IgD-negative memory B cell (primary cell): Measurements from ENCODE around the gene EIF1AY. TPM values are rescaled to one million over a fixed set of nuclear protein-coding genes. Genes with fewer than 3 reads are reported as not detected.
"Not testable (repeated sequence)": the region's sequence is repeated elsewhere in the genome, so short reads cannot be mapped to it uniquely, and the experiment has no call there.

Experiments
- H3K27ac Mint-ChIP-seq, 3 donors: one replicate each; pipeline ENCODE4 v1.8.0; 2020 to 2022; ENCODE audit warnings: mild to moderate bottlenecking in 3 of 3, mixed read lengths in 3 of 3, moderate library complexity in 1 of 3
- H3K27me3 Mint-ChIP-seq: one replicate; pipeline ENCODE4 v1.8.0; 2021; ENCODE audit warnings: mixed read lengths
- H3K36me3 Mint-ChIP-seq: one replicate; pipeline ENCODE4 v1.8.0; 2020; ENCODE audit warnings: mild to moderate bottlenecking, mixed read lengths
- H3K4me1 Mint-ChIP-seq, 3 donors: one replicate each; pipeline ENCODE4 v1.8.0; 2020 to 2022; ENCODE audit warnings: mixed read lengths in 3 of 3, mild to moderate bottlenecking in 1 of 3
- H3K4me3 Mint-ChIP-seq, 4 donors: one replicate each; pipeline ENCODE4 v1.8.0; 2020 to 2022; ENCODE audit warnings: mild to moderate bottlenecking in 4 of 4, mixed read lengths in 4 of 4, moderate library complexity in 3 of 4
- H3K9me3 Mint-ChIP-seq, 3 donors: one replicate each; pipeline ENCODE4 v1.8.0; 2020 to 2021; ENCODE audit warnings: mixed read lengths in 3 of 3, mild to moderate bottlenecking in 1 of 3
- polyA plus RNA-seq: library from polyadenylated mRNA; unstranded; fragments of 300-500 nt; fragmentation: Illumina TruSeq; gene quantifications from one replicate; pipeline ENCODE4 v1.2.3, GENCODE V29; 2021

Gene EIF1AY
- polyA plus RNA-seq, result not detected

- Mint-ChIP-seq H3K27ac (no peak within 1 kb of the TSS), H3K36me3 (no peaks in the 10 kb centered on the region), H3K4me1 (no peaks in the 10 kb centered on the region), H3K27me3 (no peaks in the 10 kb centered on the region), H3K9me3 (no peaks in the 10 kb centered on the region), H3K4me3 (no peak within 1 kb of the TSS)
Observed at GRCh38 chrY:20575531-20576121, at the start of gene EIF1AY. Gene EIF1AY (plus strand): TSS chrY:20575776. CDS start chrY:20575872, 96 bp downstream.

- Mint-ChIP-seq H3K27ac (no peak overlapping the region), H3K4me1 (no peaks in the 10 kb centered on the region), H3K36me3 (no peaks in the 10 kb centered on the region), H3K4me3 (no peak overlapping the region), H3K9me3 (no peaks in the 10 kb centered on the region), H3K27me3 (no peaks in the 10 kb centered on the region)
Observed at GRCh38 chrY:20528435-20528834, 47.1 kb upstream of the EIF1AY start.

- H3K4me1 Mint-ChIP-seq, result no peaks in the 10 kb centered on the region
- no peaks in the 10 kb centered on the region for H3K27me3 Mint-ChIP-seq
- H3K27ac Mint-ChIP-seq, result no peak overlapping the region
- H3K9me3 Mint-ChIP-seq, result no peaks in the 10 kb centered on the region
- H3K36me3 Mint-ChIP-seq, result no peaks in the 10 kb centered on the region
- H3K4me3 Mint-ChIP-seq, result no peak overlapping the region
Observed at GRCh38 chrY:20538186-20538585, 37.4 kb upstream of the EIF1AY start.

- no peak overlapping the region for H3K4me3 Mint-ChIP-seq
- H3K4me1 Mint-ChIP-seq, result no peaks in the 10 kb centered on the region
- H3K36me3 Mint-ChIP-seq, result no peaks in the 10 kb centered on the region
- no peaks in the 10 kb centered on the region for H3K27me3 Mint-ChIP-seq
- H3K27ac Mint-ChIP-seq, result no peak overlapping the region
- no peaks in the 10 kb centered on the region for H3K9me3 Mint-ChIP-seq
Observed at GRCh38 chrY:20538933-20539332, 36.6 kb upstream of the EIF1AY start.

GRCh38 chrY:20544451-20544960 is 31.1 kb upstream of the EIF1AY start:
- Mint-ChIP-seq H3K4me3 (no peak overlapping the region), H3K27ac (no peak overlapping the region), H3K36me3 (no peaks in the 10 kb centered on the region), H3K4me1 (no peaks in the 10 kb centered on the region), H3K27me3 (no peaks in the 10 kb centered on the region), H3K9me3 (no peaks in the 10 kb centered on the region)

- Mint-ChIP-seq H3K4me1 (no peaks in the 10 kb centered on the region), H3K9me3 (no peaks in the 10 kb centered on the region), H3K4me3 (no peak overlapping the region), H3K27me3 (no peaks in the 10 kb centered on the region), H3K36me3 (no peaks in the 10 kb centered on the region), H3K27ac (no peak overlapping the region)
Observed at GRCh38 chrY:20546071-20546470, 29.5 kb upstream of the EIF1AY start.

GRCh38 chrY:20549289-20549688 is 26.3 kb upstream of the EIF1AY start:
- Mint-ChIP-seq H3K9me3 (no peaks in the 10 kb centered on the region), H3K36me3 (no peaks in the 10 kb centered on the region), H3K27me3 (no peaks in the 10 kb centered on the region), H3K27ac (no peak overlapping the region), H3K4me3 (no peak overlapping the region), H3K4me1 (no peaks in the 10 kb centered on the region)

- Mint-ChIP-seq H3K4me3 (no peak overlapping the region), H3K27me3 (no peaks in the 10 kb centered on the region), H3K27ac (no peak overlapping the region), H3K9me3 (no peaks in the 10 kb centered on the region), H3K36me3 (no peaks in the 10 kb centered on the region), H3K4me1 (no peaks in the 10 kb centered on the region)
Observed at GRCh38 chrY:20551840-20552239, 23.7 kb upstream of the EIF1AY start.

- H3K4me1 Mint-ChIP-seq, H3K4me3 Mint-ChIP-seq, H3K36me3 Mint-ChIP-seq, H3K27me3 Mint-ChIP-seq, H3K27ac Mint-ChIP-seq, H3K9me3 Mint-ChIP-seq: not testable (repeated sequence)
Observed at GRCh38 chrY:20552764-20553323, 22.7 kb upstream of the EIF1AY start.

GRCh38 chrY:20555820-20556219 is 19.8 kb upstream of the EIF1AY start:
- H3K27me3 Mint-ChIP-seq, result no peaks in the 10 kb centered on the region
- H3K4me3 Mint-ChIP-seq, result no peak overlapping the region
- H3K4me1 Mint-ChIP-seq, result no peaks in the 10 kb centered on the region
- no peak overlapping the region for H3K27ac Mint-ChIP-seq
- no peaks in the 10 kb centered on the region for H3K36me3 Mint-ChIP-seq
- no peaks in the 10 kb centered on the region for H3K9me3 Mint-ChIP-seq

- no peaks in the 10 kb centered on the region for H3K27me3 Mint-ChIP-seq
- H3K27ac Mint-ChIP-seq, result no peak overlapping the region
- H3K4me1 Mint-ChIP-seq, result no peaks in the 10 kb centered on the region
- H3K9me3 Mint-ChIP-seq, result no peaks in the 10 kb centered on the region
- H3K4me3 Mint-ChIP-seq, result no peak overlapping the region
- H3K36me3 Mint-ChIP-seq, result no peaks in the 10 kb centered on the region
Observed at GRCh38 chrY:20558677-20559076, 16.9 kb upstream of the EIF1AY start.

- Mint-ChIP-seq H3K4me3 (no peak overlapping the region), H3K4me1 (no peaks in the 10 kb centered on the region), H3K36me3 (no peaks in the 10 kb centered on the region), H3K27ac (no peak overlapping the region), H3K9me3 (no peaks in the 10 kb centered on the region), H3K27me3 (no peaks in the 10 kb centered on the region)
Observed at GRCh38 chrY:20559873-20560512, 15.6 kb upstream of the EIF1AY start.

GRCh38 chrY:20571306-20571705 is 4.3 kb upstream of the EIF1AY start:
- no peaks in the 10 kb centered on the region for H3K27me3 Mint-ChIP-seq
- H3K4me1 Mint-ChIP-seq, result no peaks in the 10 kb centered on the region
- no peak overlapping the region for H3K4me3 Mint-ChIP-seq
- H3K27ac Mint-ChIP-seq, result no peak overlapping the region
- no peaks in the 10 kb centered on the region for H3K36me3 Mint-ChIP-seq
- no peaks in the 10 kb centered on the region for H3K9me3 Mint-ChIP-seq

- no peaks in the 10 kb centered on the region for H3K4me1 Mint-ChIP-seq
- no peaks in the 10 kb centered on the region for H3K36me3 Mint-ChIP-seq
- H3K9me3 Mint-ChIP-seq, result no peaks in the 10 kb centered on the region
- no peak overlapping the region for H3K27ac Mint-ChIP-seq
- no peaks in the 10 kb centered on the region for H3K27me3 Mint-ChIP-seq
- H3K4me3 Mint-ChIP-seq, result no peak overlapping the region
Observed at GRCh38 chrY:20576506-20576905, 930 bp downstream of the EIF1AY start.

GRCh38 chrY:20578206-20578605 is 2.6 kb downstream of the EIF1AY start:
- H3K27ac Mint-ChIP-seq, result no peak overlapping the region
- H3K9me3 Mint-ChIP-seq, result no peaks in the 10 kb centered on the region
- H3K4me1 Mint-ChIP-seq, result no peaks in the 10 kb centered on the region
- H3K36me3 Mint-ChIP-seq, result no peaks in the 10 kb centered on the region
- H3K27me3 Mint-ChIP-seq, result no peaks in the 10 kb centered on the region
- H3K4me3 Mint-ChIP-seq, result no peak overlapping the region

- Mint-ChIP-seq H3K36me3 (no peaks in the 10 kb centered on the region), H3K4me1 (no peaks in the 10 kb centered on the region), H3K27ac (no peak overlapping the region), H3K27me3 (no peaks in the 10 kb centered on the region), H3K9me3 (no peaks in the 10 kb centered on the region), H3K4me3 (no peak overlapping the region)
Observed at GRCh38 chrY:20581687-20582086, 6.1 kb downstream of the EIF1AY start.
